Stimulated activated CD8-positive, alpha-beta memory T cell treated with anti-CD3 and anti-CD28 coated beads, Interleukin-4, amount 100 ng/mL, for 1 hour (primary cell): ENCODE results near the gene ZIM2.

Experiments
- DNase-seq, 2 donors: peaks; one replicate each; pipeline ENCODE4 v3.0.0-alpha.2; 2020; ENCODE audit warnings: low read depth in 2 of 2, low spot score in 1 of 2

The ZIM2 gene

DNA sequence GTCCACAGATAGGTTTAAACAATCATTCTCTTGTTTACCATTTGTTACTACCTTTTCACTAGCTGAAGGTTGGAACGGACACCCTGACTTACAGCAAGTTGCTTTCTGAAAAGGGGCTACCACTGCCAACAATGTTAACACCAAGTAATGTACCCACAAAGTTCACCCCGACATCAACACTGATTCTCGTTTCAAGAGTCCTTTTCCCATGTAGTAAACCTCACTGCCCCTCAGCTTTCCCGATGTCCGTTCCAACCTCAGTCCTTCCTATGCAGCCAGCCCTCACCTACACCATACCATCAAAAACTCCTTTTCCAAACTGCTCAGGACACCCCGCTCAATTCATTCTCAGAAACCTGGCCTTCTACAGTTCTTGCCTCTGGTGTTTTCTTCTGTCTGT, 29.0 kb downstream of the ZIM2 start:
- no peak for DNase-seq

DNA sequence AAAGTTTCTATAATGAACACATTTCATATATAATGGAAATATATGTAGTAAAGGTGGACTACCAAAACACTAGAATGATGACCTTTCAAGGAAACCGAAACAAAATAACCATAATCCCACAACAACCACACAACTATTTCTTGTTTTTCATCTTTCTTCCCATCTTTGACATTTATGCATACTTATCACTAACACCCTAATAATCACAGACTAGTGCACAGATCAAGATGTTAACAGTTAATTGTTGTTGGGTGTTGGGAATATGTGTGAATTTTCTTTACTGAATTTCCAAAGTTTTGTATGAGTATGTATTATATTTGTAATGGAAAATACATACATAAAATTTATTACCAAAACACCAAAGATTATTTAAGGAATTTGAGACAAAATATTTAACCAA, 30.3 kb downstream of the ZIM2 start:
- no peak for DNase-seq

DNA sequence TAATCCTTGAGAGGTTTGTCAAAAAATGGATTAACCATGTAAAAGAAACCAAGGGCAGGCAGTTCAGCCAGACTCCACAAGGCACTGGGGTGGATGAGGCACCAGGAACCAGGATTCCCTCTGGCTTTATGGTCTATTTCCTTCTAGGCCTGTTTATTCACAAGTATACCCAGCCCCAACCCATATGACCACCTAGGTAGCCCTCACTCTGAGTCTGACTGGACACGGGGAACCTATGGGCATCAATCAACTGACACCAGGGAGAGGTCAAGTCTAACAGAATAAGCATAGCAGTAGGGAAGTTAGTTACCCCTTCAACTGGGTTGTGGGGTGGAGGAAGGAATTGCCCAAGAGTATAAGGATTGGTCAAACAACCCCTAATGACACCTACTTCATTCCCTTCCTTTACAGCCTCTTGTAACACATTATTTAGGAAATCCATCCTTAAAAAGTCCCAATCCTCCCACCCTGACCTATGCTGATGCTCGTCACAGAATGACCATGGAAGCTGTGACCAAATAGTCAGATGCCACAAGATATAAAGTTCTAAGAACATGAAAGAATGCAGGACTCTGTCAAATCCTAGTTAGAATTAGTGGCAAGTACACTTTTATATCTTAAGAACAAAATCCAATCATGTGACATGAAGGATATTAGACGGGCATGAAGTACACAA, 31.7 kb downstream of the ZIM2 start:
- no peak for DNase-seq

DNA sequence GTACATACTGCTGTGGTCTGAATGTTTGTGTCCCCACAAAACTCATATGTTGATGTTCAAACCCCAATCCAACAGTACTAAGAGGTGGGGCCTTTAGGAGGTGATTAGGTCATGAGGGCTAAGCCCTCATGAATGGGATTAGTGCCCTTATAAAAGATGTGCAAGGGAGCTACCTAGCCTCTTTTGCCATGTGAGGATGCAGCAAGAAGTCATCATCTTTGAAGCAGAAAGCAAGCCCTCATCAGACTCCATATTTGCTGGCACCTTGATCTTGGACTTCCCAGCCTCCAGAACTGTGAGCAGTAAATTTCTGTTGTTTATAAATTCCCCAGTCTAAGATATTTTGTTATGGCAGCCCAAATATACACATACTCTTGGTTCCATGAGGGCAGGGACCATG, 33.9 kb downstream of the ZIM2 start:
- DNase-seq = no peak

DNA sequence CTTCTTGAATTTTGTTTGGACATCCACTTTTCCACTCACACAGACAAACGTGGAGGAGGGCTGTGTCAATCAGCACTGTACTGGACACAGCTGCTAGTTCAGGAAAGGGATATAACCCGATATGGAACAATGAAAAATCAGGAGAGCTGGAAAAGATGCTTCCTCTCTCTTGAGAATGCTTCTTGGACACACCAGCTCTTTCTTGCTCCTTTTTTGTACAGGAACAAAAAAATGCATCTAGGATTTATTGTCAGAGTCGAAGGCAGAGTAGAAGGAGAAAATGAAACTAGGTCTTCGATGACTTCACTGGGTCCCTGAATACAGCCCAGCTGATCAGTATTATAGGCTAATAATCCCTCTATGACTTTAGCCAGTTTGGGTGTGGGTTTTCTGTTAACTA, 62.2 kb downstream of the ZIM2 start:
- no peak for DNase-seq

DNA sequence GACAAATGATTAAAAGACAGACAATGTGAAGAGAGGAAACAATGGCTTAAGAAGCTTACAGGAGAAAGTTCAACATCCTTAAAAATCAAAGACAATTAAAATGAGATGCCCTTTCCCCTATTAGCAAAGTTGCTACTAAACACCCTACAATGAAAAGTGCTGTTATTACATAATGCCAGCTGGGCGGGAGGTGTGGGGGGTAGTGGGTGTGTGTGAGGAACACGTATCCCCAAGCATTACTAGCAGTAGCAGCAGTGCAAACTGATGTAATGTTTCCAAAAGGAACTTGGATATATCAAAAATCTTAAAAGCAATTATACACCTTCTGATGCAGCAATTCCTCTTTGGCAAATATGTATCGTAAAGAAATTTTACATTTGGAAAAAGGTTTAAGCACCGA, 70.9 kb downstream of the ZIM2 start:
- no peak for DNase-seq

DNA sequence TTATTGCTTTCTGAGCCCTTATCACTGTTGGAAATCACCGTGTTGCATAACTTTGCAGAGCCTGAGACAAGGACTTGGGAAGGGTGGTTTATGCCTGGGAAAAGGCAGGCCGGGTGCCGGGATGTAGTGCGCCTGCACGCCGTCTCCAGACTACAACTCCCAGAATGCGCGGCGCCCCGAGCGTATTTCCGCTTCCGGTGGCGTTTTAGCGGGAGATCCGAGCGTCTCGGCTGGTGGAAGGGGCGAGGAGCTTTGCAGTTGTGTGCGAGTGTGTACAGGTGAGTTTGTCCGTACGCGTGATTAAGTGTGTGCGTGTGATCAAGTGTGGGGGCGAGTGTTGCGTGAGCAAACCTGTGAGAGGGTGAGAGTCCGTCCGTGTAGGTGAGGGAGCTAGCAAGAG, 75.4 kb downstream of the ZIM2 start:
- no peak for DNase-seq

DNA sequence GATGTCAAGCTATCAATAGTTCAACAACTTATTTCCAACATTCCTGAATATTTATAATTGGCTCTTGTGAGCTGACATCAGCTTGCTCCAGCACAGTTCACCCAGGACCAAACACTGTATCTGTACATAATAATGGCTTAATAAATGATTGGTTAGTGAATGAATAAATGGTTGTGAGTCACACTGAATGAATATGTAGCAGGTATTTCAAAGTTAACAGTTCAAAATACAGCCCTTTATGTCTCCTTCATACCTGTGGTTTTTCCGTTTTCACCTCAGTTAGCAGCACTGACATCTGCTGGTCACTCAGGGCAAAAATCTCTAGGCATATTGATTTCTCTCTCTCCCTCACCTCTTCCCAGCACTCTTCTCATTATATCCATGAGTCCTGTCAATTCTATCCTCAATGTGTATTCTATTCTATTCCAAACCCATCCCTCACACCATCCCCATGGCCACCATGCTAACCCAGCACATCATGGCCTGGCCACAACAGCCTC, 76.3 kb downstream of the ZIM2 start:
- DNase-seq = no peak

DNA sequence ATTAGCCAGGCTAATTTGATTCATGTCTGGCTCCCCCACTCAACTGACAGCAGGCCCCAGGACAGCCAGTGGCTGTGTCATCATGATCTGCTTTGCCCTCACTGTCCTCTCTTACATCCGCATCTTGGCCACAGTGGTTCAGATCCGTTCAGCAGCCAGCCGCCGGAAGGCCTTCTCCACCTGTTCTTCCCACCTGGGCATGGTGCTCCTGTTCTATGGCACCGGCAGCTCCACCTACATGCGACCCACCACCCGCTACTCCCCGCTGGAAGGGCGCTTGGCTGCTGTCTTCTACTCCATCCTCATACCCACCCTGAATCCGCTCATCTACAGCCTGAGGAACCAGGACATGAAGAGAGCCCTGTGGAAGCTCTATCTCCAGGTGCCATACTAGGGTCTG, 79.7 kb downstream of the ZIM2 start:
- no peak for DNase-seq

DNA sequence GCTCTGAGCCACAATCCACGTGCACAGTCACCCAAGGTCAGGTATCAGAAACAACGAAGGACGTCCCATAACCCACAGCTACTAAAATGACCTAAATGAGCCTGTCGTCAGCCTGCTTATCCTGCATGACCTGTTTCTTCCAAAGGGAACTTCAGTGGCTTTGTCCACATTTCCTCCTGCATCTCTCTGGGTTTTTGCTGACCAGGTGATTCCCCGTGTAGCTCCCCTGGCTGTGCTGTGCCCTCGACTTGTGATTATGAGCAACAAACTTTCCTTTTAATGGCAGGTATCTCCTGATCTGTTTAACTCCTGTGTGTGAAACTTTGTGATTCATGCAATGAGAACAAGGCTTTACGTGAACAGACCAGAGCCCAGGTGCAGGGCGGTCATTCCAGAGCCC, 81.0 kb downstream of the ZIM2 start:
- DNase-seq = no peak

DNA sequence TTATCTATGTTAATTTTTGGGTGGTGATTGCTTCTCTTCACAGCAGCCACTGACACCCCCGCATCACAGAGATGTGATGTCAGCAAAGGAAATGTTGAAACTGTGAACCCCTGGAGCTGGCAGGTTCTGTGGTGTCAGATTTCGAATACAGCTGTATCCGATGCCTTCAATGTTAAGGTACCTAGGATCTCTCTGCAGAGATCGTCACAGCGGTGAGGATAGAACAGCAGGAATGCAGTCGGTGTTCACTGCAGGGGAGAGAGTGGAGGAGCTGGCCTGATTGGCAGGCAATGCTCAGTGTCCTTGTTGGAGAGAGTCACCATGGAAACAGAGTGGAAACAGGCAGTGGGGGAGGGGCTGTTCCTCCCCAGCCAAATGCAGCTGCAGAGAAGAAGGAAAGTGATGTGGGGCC, 89.4 kb downstream of the ZIM2 start:
- no peak for DNase-seq

DNA sequence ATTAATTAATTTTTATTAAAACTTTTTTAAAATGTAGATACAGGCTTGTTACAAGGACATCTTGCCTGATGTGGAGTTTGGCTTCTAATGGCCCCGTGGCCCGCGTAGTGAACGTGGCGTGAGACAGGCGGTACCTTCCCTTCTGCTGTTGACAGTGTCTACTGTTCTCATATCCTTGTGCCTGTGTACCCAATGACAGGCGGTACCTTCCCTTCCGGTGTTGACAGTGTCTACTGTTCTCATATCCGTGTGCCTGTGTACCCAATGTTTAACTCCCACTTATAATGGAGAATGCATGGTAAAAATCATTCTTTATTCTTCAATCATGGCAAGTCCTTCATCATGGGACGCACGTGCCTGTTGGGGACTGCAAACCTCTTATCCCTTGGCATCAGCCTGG, 89.9 kb downstream of the ZIM2 start:
- no peak for DNase-seq

DNA sequence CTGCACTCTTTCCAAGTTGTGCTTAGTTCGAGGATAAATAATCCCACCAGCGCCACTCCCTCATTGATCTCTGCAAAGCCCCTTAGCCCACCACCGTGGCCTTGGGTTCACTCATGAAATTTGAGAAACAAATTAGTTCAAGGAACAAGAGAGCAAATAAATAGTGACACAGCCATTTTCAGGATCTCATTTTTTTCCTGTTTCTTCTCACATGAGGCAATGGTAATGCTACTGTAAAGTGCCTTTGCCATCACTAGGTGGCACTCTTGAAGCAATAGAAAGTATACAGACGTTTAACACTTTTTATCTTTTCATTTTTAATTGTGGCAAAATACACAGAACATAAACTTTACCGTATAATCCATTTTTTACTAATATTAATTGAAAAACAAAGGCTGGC, 92.1 kb downstream of the ZIM2 start:
- no peak for DNase-seq

DNA sequence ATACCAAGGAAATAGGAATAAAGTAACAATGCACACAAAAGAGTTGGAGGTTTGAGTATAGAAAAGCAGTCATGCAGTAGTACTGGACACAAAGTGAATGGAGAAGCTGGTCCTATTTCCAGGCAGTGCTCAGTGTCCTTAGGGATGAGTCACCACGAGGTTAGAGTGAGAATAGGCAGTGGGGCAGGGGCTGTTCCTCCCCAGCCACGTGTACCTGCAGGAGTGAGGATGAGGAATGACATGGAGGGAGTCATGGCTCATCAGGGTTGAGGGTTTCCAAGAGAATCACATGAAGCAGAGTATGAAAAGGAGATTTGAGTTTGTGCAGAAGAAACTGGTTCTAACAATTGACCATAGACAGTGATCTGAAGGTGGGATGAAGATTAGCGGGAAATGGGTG, 94.2 kb downstream of the ZIM2 start:
- DNase-seq = no peak

DNA sequence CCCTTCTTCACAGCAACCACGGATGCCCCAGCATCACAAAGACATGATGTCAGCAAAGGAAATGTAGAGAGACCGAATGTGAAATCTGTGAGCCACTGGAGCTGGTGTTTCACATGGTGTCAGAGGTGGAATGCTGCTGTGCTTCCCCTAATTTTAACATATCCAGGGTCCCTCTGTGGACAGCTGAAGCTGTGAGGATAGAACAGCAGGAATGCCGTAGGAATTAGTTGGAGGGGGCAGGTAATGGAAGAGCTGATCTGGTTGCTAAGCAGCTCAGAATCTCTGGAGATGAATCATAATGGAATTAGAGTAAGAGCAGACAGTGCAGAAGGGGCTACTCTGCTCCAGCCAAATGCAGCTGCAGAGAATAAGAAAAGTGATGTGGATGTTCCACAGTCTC, 100.0 kb downstream of the ZIM2 start:
- no peak for DNase-seq

DNA sequence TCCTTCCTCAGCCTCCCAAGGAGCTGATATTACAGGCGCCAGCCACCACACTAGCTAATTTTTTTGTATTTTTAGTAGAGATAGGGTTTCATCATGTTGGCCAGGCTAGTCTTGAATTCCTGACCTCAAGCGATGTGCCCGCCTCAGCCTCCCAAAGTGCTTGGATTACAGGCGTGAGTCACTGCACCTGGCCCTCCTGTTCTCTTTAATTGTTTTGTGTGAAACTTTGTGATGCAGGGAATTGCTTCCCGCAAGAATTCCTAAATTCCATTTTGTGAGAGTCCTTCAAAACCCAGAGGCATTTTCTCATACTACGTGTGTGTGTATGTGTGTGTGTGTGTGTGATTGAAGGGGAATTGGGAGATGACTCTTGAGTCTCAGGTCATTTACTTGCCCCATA, 104.0 kb downstream of the ZIM2 start:
- no peak for DNase-seq

DNA sequence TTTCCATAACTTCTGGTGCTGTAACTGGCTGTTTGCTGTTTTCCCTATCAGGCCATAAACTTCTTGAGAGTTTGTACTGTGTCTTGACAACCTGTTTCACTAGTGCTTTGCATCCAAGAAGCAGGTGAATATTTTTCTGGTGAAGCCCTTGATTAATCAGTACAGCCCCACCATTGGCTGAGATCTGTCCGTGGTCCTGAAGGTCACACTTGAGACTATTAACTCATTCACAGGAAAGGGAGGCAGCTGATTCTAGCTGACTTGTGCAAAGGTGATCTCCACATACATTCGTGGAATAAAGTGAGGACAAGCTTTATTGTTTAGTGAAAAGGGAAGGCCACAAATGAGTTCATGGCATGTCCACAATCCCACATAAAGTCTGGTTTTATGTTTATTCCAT, 107.5 kb downstream of the ZIM2 start:
- DNase-seq = no peak

DNA sequence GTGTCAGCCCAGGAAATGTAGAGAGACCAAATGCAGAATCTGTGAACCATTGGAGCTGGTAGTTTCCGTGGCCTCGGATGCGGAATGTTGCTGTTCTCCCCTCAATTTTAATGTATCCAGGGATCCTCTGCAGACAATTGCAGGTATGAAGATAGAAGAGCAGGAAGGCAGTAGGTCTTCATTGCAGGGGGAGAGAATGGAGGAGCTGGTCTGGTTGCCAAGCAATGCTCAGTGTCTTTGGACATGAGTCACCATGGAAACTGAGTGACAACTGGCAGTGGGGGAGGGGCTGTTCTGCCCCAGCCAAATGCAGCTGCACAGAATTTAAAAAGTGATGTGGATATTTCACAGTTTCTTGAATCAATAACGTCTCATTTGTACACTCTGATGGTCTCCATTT, 112.8 kb downstream of the ZIM2 start:
- no peak for DNase-seq

DNA sequence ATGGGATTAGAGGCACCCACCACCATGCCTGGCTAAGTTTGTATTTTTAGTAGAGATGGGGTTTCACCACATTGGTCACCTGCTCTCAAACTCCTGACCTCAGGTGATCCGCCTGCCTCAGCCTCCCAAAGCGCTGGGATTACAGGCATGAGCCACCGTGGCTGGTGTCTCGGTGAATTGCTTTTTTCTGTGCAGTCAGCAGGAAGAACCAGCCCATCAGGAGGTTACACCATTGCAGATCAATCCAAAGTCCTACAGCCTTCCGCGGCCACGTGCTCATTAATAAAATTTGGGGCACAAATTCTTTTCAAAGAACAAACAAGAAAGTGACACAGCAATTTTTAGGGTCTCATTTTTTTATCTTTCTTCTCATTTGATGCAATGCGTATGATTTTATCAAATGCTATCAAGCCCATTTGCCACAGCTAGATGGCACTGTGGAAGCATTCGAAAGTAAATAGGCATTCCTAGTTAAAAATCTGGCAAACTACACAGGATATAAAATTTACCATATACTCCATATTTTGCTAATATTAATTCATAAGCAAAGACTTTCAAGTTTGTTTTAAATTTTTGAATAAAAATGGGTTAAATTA, 114.6 kb downstream of the ZIM2 start:
- no peak for DNase-seq
